Measurements from ENCODE around the gene E2F4. TPM values are rescaled to one million over a fixed set of nuclear protein-coding genes. Genes with fewer than 3 reads are reported as not detected.

Gene E2F4
- total RNA-seq, 1 experiment from 2014 or later, result 74.5 TPM

GRCh38 chr16:67193536-67193935 is 1.6 kb downstream of the E2F4 start:
- DNase-seq (ENCODE audit: low read depth, low spot score) (no peak), ATAC-seq (no peak)
- in situ Hi-C loops (cut with HindIII; ENCODE audit: low pct_unique_long_range_greater_than_20kb, low sequenced_read_pairs), result no loop called here
- no peaks in the 10 kb centered on the region for H3K9me3 ChIP-seq (ENCODE audit: control insufficient read depth, insufficient read depth, low read depth, low read length)
- peaks cover 23% of the 10 kb centered on the region for H3K4me1 ChIP-seq (ENCODE audit: control insufficient read depth, insufficient read depth, low read length)
- no peaks in the 10 kb centered on the region for H3K27me3 ChIP-seq (ENCODE audit: control insufficient read depth, insufficient read depth, low read length)
- peaks cover 17% of the 10 kb centered on the region for H3K36me3 ChIP-seq (ENCODE audit: control insufficient read depth, insufficient read depth, low read length)
- ChIA-PET POLR2A (no interaction called here), CTCF (no interaction called here)
- H3K4me3 ChIP-seq (ENCODE audit: low read depth in 2 of 2, low read length in 2 of 2), result peak overlapping the region; percentile 96 to 98
- BruUV-seq (replicated peaks), result no TSS peak
- intact Hi-C loops (cut with micrococcal nuclease; ENCODE audit: unreplicated experiment), result no loop called here
- peak overlapping the region; percentile 92; the same call in 1 of the 2 replicates for H3K27ac ChIP-seq (ENCODE audit: low read length)
- TF ChIP-seq TCF7L2 (IDR thresholded peaks at IDR 0.05; ENCODE audit: low read depth, low read length) (no peak), CTCF (IDR thresholded peaks at IDR 0.05) (no peak), REST (IDR thresholded peaks at IDR 0.05; ENCODE audit: insufficient read depth in 1 of 2, low read depth in 2 of 2, low read length in 1 of 2) (no peak), SIN3A (IDR thresholded peaks at IDR 0.05; ENCODE audit: borderline replicate concordance, insufficient read depth, low read depth, low read length) (no peak), POLR2AphosphoS5 (IDR thresholded peaks at IDR 0.05; ENCODE audit: low read depth, low read length) (no peak)

GRCh38 chr16:67194260-67194659 is 2.3 kb downstream of the E2F4 start:
- Histone ChIP-seq H3K4me3 (ENCODE audit: low read depth in 2 of 2, low read length in 2 of 2) (no peak overlapping the region), H3K27me3 (ENCODE audit: control insufficient read depth, insufficient read depth, low read length) (no peaks in the 10 kb centered on the region), H3K27ac (ENCODE audit: low read length) (no peak overlapping the region), H3K9me3 (ENCODE audit: control insufficient read depth, insufficient read depth, low read depth, low read length) (no peaks in the 10 kb centered on the region), H3K36me3 (ENCODE audit: control insufficient read depth, insufficient read depth, low read length) (peaks cover 17% of the 10 kb centered on the region), H3K4me1 (ENCODE audit: control insufficient read depth, insufficient read depth, low read length) (peaks cover 23% of the 10 kb centered on the region)
- no peak for DNase-seq (ENCODE audit: low read depth, low spot score)
- intact Hi-C loops (cut with micrococcal nuclease; ENCODE audit: unreplicated experiment), result no loop called here
- ATAC-seq, result no peak
- BruUV-seq (replicated peaks), result no TSS peak
- TF ChIP-seq TCF7L2 (IDR thresholded peaks at IDR 0.05; ENCODE audit: low read depth, low read length) (no peak), CTCF (IDR thresholded peaks at IDR 0.05) (no peak), SIN3A (IDR thresholded peaks at IDR 0.05; ENCODE audit: borderline replicate concordance, insufficient read depth, low read depth, low read length) (no peak), REST (IDR thresholded peaks at IDR 0.05; ENCODE audit: insufficient read depth in 1 of 2, low read depth in 2 of 2, low read length in 1 of 2) (no peak), POLR2AphosphoS5 (IDR thresholded peaks at IDR 0.05; ENCODE audit: low read depth, low read length) (no peak)
- in situ Hi-C loops (cut with HindIII; ENCODE audit: low pct_unique_long_range_greater_than_20kb, low sequenced_read_pairs), result no loop called here
- CTCF ChIA-PET, result no interaction called here
- POLR2A ChIA-PET, result no interaction called here

Measured in Panc1 (cell line).